ENCODE data around the gene SYN1. TPM values are rescaled to one million over a fixed set of nuclear protein-coding genes. Genes with fewer than 3 reads are reported as not detected.

Gene SYN1
- total RNA-seq, 6 experiments from 2014 or later, result 0.22 to 3.1 (median 0.37) TPM; not detected in 1

- TF ChIP-seq CTCF (IDR thresholded peaks at IDR 0.05), result no peak
- TF ChIP-seq POLR2A (IDR thresholded peaks at IDR 0.05), result no peak
- DNase-seq, result no peak
- Histone ChIP-seq H3K9me3 (no peaks in the 10 kb centered on the region), H3K27ac (peak overlapping the region; percentile 91 to 98 (median 98)), H3K4me1 (no peaks in the 10 kb centered on the region), H3K36me3 (peaks cover 0 to 14% (median under 1%) of the 10 kb centered on the region in 4 donors), H3K4me3 (peak overlapping the region; percentile 45 to 62 (median 61)), H3K27me3 (no peaks in the 10 kb centered on the region)
- no peak for ATAC-seq
- intact Hi-C loops (cut with DNase I), result no loop called here
- WGBS (ENCODE audit: insufficient coverage, low coverage, low lambda C conversion rate, missing lambda C conversion rate), result 24% methylated on average over 8 of the region's 8 CpGs
These were observed 39.7 kb upstream of the SYN1 start for GRCh38 chrX:47659421-47659726.

- H3K27ac ChIP-seq, result peak within 1 kb of the TSS; percentile 91 to 98 (median 98)
- peaks cover 0 to 14% (median under 1%) of the 10 kb centered on the region in 4 donors for H3K36me3 ChIP-seq
- WGBS (ENCODE audit: insufficient coverage, low coverage, low lambda C conversion rate, missing lambda C conversion rate), result 8% methylated on average over 28 of the region's 54 CpGs
- ATAC-seq, result peak; percentile 92 to 95 (median 92)
- intact Hi-C loops (cut with DNase I), result no loop called here
- TF ChIP-seq CTCF (IDR thresholded peaks at IDR 0.05) (no peak), POLR2A (IDR thresholded peaks at IDR 0.05) (peak; percentile 85)
- no peaks in the 10 kb centered on the region for H3K9me3 ChIP-seq
- no peaks in the 10 kb centered on the region for H3K27me3 ChIP-seq
- peak; percentile 89 to 94 (median 93) for DNase-seq
- H3K4me3 ChIP-seq, result peak within 1 kb of the TSS; percentile 45 to 62 (median 61)
- no peaks in the 10 kb centered on the region for H3K4me1 ChIP-seq
These were observed 39.2 kb upstream of the SYN1 start, which contains the start of gene UXT for GRCh38 chrX:47658684-47659420. TSS of gene UXT (minus strand) at chrX:47659180. CDS start at chrX:47658927, 253 bp downstream.

GRCh38 chrX:47658301-47658683 lies 38.6 kb upstream of the SYN1 start:
- Histone ChIP-seq H3K9me3 (no peaks in the 10 kb centered on the region), H3K27ac (peak overlapping the region; percentile 91 to 98 (median 98)), H3K4me1 (no peaks in the 10 kb centered on the region), H3K4me3 (peak overlapping the region; percentile 45 to 62 (median 61)), H3K36me3 (peaks cover 0 to 14% (median under 1%) of the 10 kb centered on the region in 4 donors), H3K27me3 (no peaks in the 10 kb centered on the region)
- TF ChIP-seq POLR2A (IDR thresholded peaks at IDR 0.05) (no peak), CTCF (IDR thresholded peaks at IDR 0.05) (no peak)
- 40% methylated on average over 13 of the region's 13 CpGs for WGBS (ENCODE audit: insufficient coverage, low coverage, low lambda C conversion rate, missing lambda C conversion rate)
- intact Hi-C loops (cut with DNase I), result no loop called here
- ATAC-seq, result no peak
- no peak for DNase-seq

- H3K36me3 ChIP-seq, result peaks cover 0 to 1% (median 0%) of the 10 kb centered on the region in 4 donors
- DNase-seq (no peak), ATAC-seq (peak; percentile 21 to 45 (median 38))
- 40% methylated on average over 13 of the region's 19 CpGs for WGBS (ENCODE audit: insufficient coverage, low coverage, low lambda C conversion rate, missing lambda C conversion rate)
- TF ChIP-seq CTCF (IDR thresholded peaks at IDR 0.05), result no peak
- peak; percentile 50 for TF ChIP-seq POLR2A (IDR thresholded peaks at IDR 0.05)
- H3K27me3 ChIP-seq, result no peaks in the 10 kb centered on the region
- intact Hi-C loops (cut with DNase I), result no loop called here
- H3K4me1 ChIP-seq, result peaks cover 0 to 4% (median 0%) of the 10 kb centered on the region in 4 donors
- H3K27ac ChIP-seq, result peak overlapping the region in 2 of 3 donors; percentile 30 to 78
- no peaks in the 10 kb centered on the region for H3K9me3 ChIP-seq
- peak overlapping the region; percentile 12 to 51 (median 40) for H3K4me3 ChIP-seq
These were observed 31.6 kb upstream of the SYN1 start for GRCh38 chrX:47651043-47651905.
